OCI-LY3 (cell line): ENCODE measurements around the gene DNAJA4.
A peak's percentile ranks its signal among the peaks of the same experiment; 100 is the strongest.

Experiments used
- H2AFZ ChIP-seq: fragments of 200-600, 300-600 bp; shearing (Covaris generic); 2 replicates; pipeline ENCODE4 v1.6.0; 2014; ENCODE audit warnings: antibody characterized with exemption, low read depth, low read length
- H3K27ac ChIP-seq: fragments of 200-600, 300-600 bp; sonication (generic); 2 replicates; pipeline ENCODE4 v1.5.1; 2014; ENCODE audit warnings: mild to moderate bottlenecking, low read length, moderate library complexity, mixed read lengths
- H3K27me3 ChIP-seq: fragments of 200-600, 300-600 bp; sonication (generic); 2 replicates; pipeline ENCODE4 v1.6.1; 2014; ENCODE audit warnings: low read depth, low read length, mixed read lengths
- H3K36me3 ChIP-seq: fragments of 200-600, 300-600 bp; sonication (generic); replicated peaks from 2 replicates; pipeline ENCODE3; 2014; ENCODE audit warnings: low read depth, low read length, mixed read lengths
- H3K4me1 ChIP-seq: fragments of 300-600, 200-600 bp; sonication (generic); 2 replicates; pipeline ENCODE4 v1.6.1; 2014; ENCODE audit warnings: low read length, mixed read lengths
- H3K4me2 ChIP-seq: fragments of 200-600, 300-600 bp; sonication (generic); 2 replicates; pipeline ENCODE4 v1.6.1; 2014; ENCODE audit warnings: low read length, mixed read lengths
- H3K4me3 ChIP-seq: fragments of 300-600, 200-600 bp; sonication (generic); 2 replicates; pipeline ENCODE4 v1.5.1; 2014; ENCODE audit warnings: antibody characterized with exemption, mild to moderate bottlenecking, low read length, moderate library complexity
- H3K79me2 ChIP-seq: fragments of 300-600, 200-600 bp; shearing (Covaris generic); 2 replicates; pipeline ENCODE4 v1.6.1; 2014; ENCODE audit warnings: mild to moderate bottlenecking, low read length, mixed read lengths
- H3K9ac ChIP-seq: fragments of 300-600, 200-600 bp; shearing (Covaris generic); 2 replicates; pipeline ENCODE4 v1.6.0; 2014; ENCODE audit warnings: mild to moderate bottlenecking, low read length, moderate library complexity
- H3K9me3 ChIP-seq: fragments of 200-600, 300-600 bp; shearing (Covaris generic); 2 replicates; pipeline ENCODE4 v1.6.1; 2014; ENCODE audit warnings: low read length, mixed read lengths; ENCODE audit not compliant: insufficient read depth
- H4K20me1 ChIP-seq: fragments of 200-600, 300-600 bp; sonication (generic); 2 replicates; pipeline ENCODE4 v1.6.1; 2016; ENCODE audit warnings: low read length, mixed read lengths; ENCODE audit not compliant: insufficient read depth
- CTCF ChIP-seq: fragments of 200-600, 300-600 bp; sonication (generic); IDR thresholded peaks from 2 replicates; pipeline ENCODE4 v1.5.1; 2014; ENCODE audit warnings: antibody characterized with exemption, low read length, low read depth
- EZH2phosphoT487 ChIP-seq: fragments of 200-600 bp; shearing (Covaris generic); IDR thresholded peaks from 2 replicates; pipeline ENCODE4 v1.6.1; 2018; ENCODE audit warnings: antibody characterized with exemption, mixed run types, low read depth

The DNAJA4 gene

GRCh38 chr15:78222745-78223395 is 41.5 kb upstream of the DNAJA4 start:
- H3K36me3 ChIP-seq, result no peaks in the 10 kb centered on the region
- H2AFZ ChIP-seq, result no peak overlapping the region
- no peak overlapping the region for H3K27ac ChIP-seq
- no peaks in the 10 kb centered on the region for H3K9me3 ChIP-seq
- H3K79me2 ChIP-seq, result no peaks in the 10 kb centered on the region
- H3K27me3 ChIP-seq, result no peaks in the 10 kb centered on the region
- no peak overlapping the region for H3K4me2 ChIP-seq
- H3K9ac ChIP-seq, result no peak overlapping the region
- H3K4me1 ChIP-seq, result peaks cover 8% of the 10 kb centered on the region
- TF ChIP-seq EZH2phosphoT487 (no peak), CTCF (no peak)
- no peaks in the 10 kb centered on the region for H4K20me1 ChIP-seq
- no peak overlapping the region for H3K4me3 ChIP-seq

GRCh38 chr15:78223396-78224022 is 40.9 kb upstream of the DNAJA4 start:
- TF ChIP-seq EZH2phosphoT487 (no peak), CTCF (no peak)
- H3K4me2 ChIP-seq, result no peak overlapping the region
- no peaks in the 10 kb centered on the region for H3K9me3 ChIP-seq
- H4K20me1 ChIP-seq, result no peaks in the 10 kb centered on the region
- no peaks in the 10 kb centered on the region for H3K36me3 ChIP-seq
- H2AFZ ChIP-seq, result no peak overlapping the region
- no peak overlapping the region for H3K9ac ChIP-seq
- no peaks in the 10 kb centered on the region for H3K79me2 ChIP-seq
- no peaks in the 10 kb centered on the region for H3K27me3 ChIP-seq
- H3K27ac ChIP-seq, result no peak overlapping the region
- no peak overlapping the region for H3K4me3 ChIP-seq
- H3K4me1 ChIP-seq, result peaks cover 8% of the 10 kb centered on the region

GRCh38 chr15:78224023-78224411 is 40.3 kb upstream of the DNAJA4 start:
- no peaks in the 10 kb centered on the region for H3K9me3 ChIP-seq
- H3K79me2 ChIP-seq, result no peaks in the 10 kb centered on the region
- H3K4me2 ChIP-seq, result no peak overlapping the region
- no peaks in the 10 kb centered on the region for H3K27me3 ChIP-seq
- H4K20me1 ChIP-seq, result no peaks in the 10 kb centered on the region
- no peak overlapping the region for H3K4me3 ChIP-seq
- no peak overlapping the region for H3K9ac ChIP-seq
- TF ChIP-seq CTCF (no peak), EZH2phosphoT487 (no peak)
- no peak overlapping the region for H2AFZ ChIP-seq
- H3K27ac ChIP-seq, result no peak overlapping the region
- H3K36me3 ChIP-seq, result no peaks in the 10 kb centered on the region
- peaks cover 8% of the 10 kb centered on the region for H3K4me1 ChIP-seq

GRCh38 chr15:78225783-78226541 is 38.4 kb upstream of the DNAJA4 start:
- H3K9me3 ChIP-seq, result no peaks in the 10 kb centered on the region
- H3K9ac ChIP-seq, result no peak overlapping the region
- TF ChIP-seq EZH2phosphoT487 (no peak), CTCF (no peak)
- peaks cover 8% of the 10 kb centered on the region for H3K4me1 ChIP-seq
- no peaks in the 10 kb centered on the region for H4K20me1 ChIP-seq
- no peak overlapping the region for H3K4me3 ChIP-seq
- H2AFZ ChIP-seq, result no peak overlapping the region
- no peak overlapping the region for H3K27ac ChIP-seq
- no peaks in the 10 kb centered on the region for H3K79me2 ChIP-seq
- H3K4me2 ChIP-seq, result peak overlapping the region; percentile 24; the same call in 1 of the 2 replicates
- H3K36me3 ChIP-seq, result no peaks in the 10 kb centered on the region
- H3K27me3 ChIP-seq, result no peaks in the 10 kb centered on the region; the same call in 1 of the 2 replicates
